GM18511 (cell line): Measurements from ENCODE around the gene EPOP.
"Not testable (repeated sequence)": the region's sequence is repeated elsewhere in the genome, so short reads cannot be mapped to it uniquely, and the experiment has no call there.

Experiments used
- ATAC-seq: cut with Tn5 transposase; IDR thresholded peaks from one replicate; pipeline ENCODE4 v1.9.1; 2021; ENCODE audit warnings: mild to moderate bottlenecking, moderate library complexity; ENCODE audit not compliant: unreplicated experiment

The EPOP gene

GRCh38 chr17:38653679-38654078, 21.1 kb downstream of the EPOP start:
- no peak for ATAC-seq

GRCh38 chr17:38653230-38653629, 21.5 kb downstream of the EPOP start:
- ATAC-seq: no peak

- not testable (repeated sequence) for ATAC-seq
These were observed 24.0 kb downstream of the EPOP start for GRCh38 chr17:38650653-38651173.

- no peak for ATAC-seq
These were observed 36.8 kb downstream of the EPOP start for GRCh38 chr17:38637951-38638350.

GRCh38 chr17:38636054-38636453, 38.7 kb downstream of the EPOP start:
- no peak for ATAC-seq

GRCh38 chr17:38632334-38632733, 42.4 kb downstream of the EPOP start:
- ATAC-seq: no peak

- ATAC-seq: no peak
These were observed 46.3 kb downstream of the EPOP start for GRCh38 chr17:38628441-38628840.

GRCh38 chr17:38627957-38628356, 46.8 kb downstream of the EPOP start:
- no peak for ATAC-seq

- ATAC-seq: not testable (repeated sequence)
These were observed 48.0 kb downstream of the EPOP start for GRCh38 chr17:38626606-38627226.

- ATAC-seq: no peak
These were observed 49.3 kb downstream of the EPOP start for GRCh38 chr17:38625482-38625881.

- not testable (repeated sequence) for ATAC-seq
These were observed 49.9 kb downstream of the EPOP start for GRCh38 chr17:38624782-38625355.
